Measurements from ENCODE around the gene ADGRE3.

- TF ChIP-seq POLR2A (IDR thresholded peaks at IDR 0.05) (no peak), CTCF (IDR thresholded peaks at IDR 0.05) (no peak), POLR2AphosphoS5 (IDR thresholded peaks at IDR 0.05) (no peak)
Measured at GRCh38 chr19:14678199-14678598, 3.6 kb upstream of the ADGRE3 start.

Measured in prostate gland (tissue), 2 donors.